ENCODE measurements around the gene PLBD2.

Gene PLBD2

GRCh38 chr12:113397497-113398197 lies 39.3 kb downstream of the PLBD2 start:
- no peak for DNase-seq

GRCh38 chr12:113398346-113399290 lies 40.2 kb downstream of the PLBD2 start:
- no peak for DNase-seq

GRCh38 chr12:113399490-113399889 lies 41.1 kb downstream of the PLBD2 start:
- DNase-seq: no peak

GRCh38 chr12:113400362-113400761 lies 42.0 kb downstream of the PLBD2 start:
- DNase-seq: no peak

- no peak for DNase-seq
These were observed 42.9 kb downstream of the PLBD2 start for GRCh38 chr12:113401066-113402000.

GRCh38 chr12:113402586-113403260 lies 44.3 kb downstream of the PLBD2 start:
- DNase-seq: no peak

- DNase-seq: no peak
These were observed 45.3 kb downstream of the PLBD2 start, which contains the start of gene SDS for GRCh38 chr12:113403435-113404415. SDS (minus strand) TSS chr12:113403887; CDS start chr12:113399708, 4,179 bp downstream.

- DNase-seq: no peak
These were observed 47.3 kb downstream of the PLBD2 start for GRCh38 chr12:113405694-113406093.

GRCh38 chr12:113407931-113408600 lies 49.7 kb downstream of the PLBD2 start:
- no peak for DNase-seq

GRCh38 chr12:113408756-113409298 lies 50.4 kb downstream of the PLBD2 start:
- no peak for DNase-seq

GRCh38 chr12:113409462-113410124 lies 51.2 kb downstream of the PLBD2 start:
- DNase-seq: no peak

GRCh38 chr12:113413488-113413939 lies 55.1 kb downstream of the PLBD2 start:
- DNase-seq: no peak

GRCh38 chr12:113414519-113415038 lies 56.2 kb downstream of the PLBD2 start:
- DNase-seq: no peak

- DNase-seq: no peak
These were observed 57.8 kb downstream of the PLBD2 start for GRCh38 chr12:113416091-113416754.

GRCh38 chr12:113418213-113418879 lies 60.0 kb downstream of the PLBD2 start:
- no peak for DNase-seq

- no peak for DNase-seq
These were observed 62.7 kb downstream of the PLBD2 start for GRCh38 chr12:113420996-113421595.

All from NCI-H748 treated with DMSO at 0.1 percent for 48 hours (cell line).